ENCODE data around the gene CLCN6. TPM values are rescaled to one million over a fixed set of nuclear protein-coding genes. Genes with fewer than 3 reads are reported as not detected.

Gene CLCN6
- total and polyA plus RNA-seq, 2 donors (not counting 1 experiment from before 2014, with no cell fraction given): 15.3 to 19.3 TPM

DNA sequence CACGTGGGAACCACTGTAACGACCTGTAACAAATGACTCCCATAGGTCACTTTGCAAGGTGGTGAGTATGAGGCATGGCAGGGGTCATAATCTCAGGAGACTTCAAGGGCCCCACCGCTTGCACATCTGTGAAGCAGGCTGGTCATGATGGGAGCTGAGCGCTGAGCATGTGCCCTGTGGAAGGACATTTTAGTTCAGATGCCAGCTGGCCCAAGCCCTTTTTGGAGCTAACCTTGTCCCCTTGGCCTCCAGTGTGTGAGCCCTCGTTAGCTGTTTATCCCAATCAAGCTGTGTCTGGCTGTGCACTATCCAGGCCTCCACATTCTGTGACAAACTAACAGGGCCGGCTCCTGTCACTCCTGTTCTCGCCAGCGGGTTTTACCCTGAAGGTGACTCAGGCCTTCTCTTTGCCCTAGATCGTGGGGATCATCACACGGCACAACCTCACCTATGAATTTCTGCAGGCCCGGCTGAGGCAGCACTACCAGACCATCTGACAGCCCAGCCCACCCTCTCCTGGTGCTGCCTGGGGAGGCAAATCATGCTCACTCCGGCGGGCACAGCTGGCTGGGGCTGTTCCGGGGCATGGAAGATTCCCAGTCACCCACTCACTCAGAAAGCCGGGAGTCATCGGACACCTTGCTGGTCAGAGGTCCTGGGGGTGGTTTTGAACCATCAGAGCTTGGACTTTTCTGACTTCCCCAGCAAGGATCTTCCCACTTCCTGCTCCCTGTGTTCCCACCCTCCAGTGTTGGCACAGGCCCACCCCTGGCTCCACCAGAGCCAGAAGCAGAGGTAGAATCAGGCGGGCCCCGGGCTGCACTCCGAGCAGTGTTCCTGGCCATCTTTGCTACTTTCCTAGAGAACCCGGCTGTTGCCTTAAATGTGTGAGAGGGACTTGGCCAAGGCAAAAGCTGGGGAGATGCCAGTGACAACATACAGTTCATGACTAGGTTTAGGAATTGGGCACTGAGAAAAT is 34.0 kb downstream of the CLCN6 start:
- H3K36me3 ChIP-seq (ENCODE audit: control insufficient read depth, insufficient read depth, low read length): peaks cover 40% of the 10 kb centered on the region
- H3K4me1 ChIP-seq (ENCODE audit: control insufficient read depth, extremely low read depth, insufficient read depth, low read length): no peaks in the 10 kb centered on the region
- no peak overlapping the region for H2AFZ ChIP-seq (ENCODE audit: low read length)
- no peak for DNase-seq (ENCODE audit: low read depth in 2 of 2)
- no peak overlapping the region for H3K9ac ChIP-seq (ENCODE audit: insufficient read depth, low read length)
- H3K27ac ChIP-seq (ENCODE audit: insufficient read depth, low read length): no peak overlapping the region
- no peaks in the 10 kb centered on the region for H3K9me3 ChIP-seq (ENCODE audit: control insufficient read depth, insufficient read depth, low read depth, low read length)
- no peak overlapping the region for H3K4me2 ChIP-seq (ENCODE audit: extremely low read depth, insufficient read depth, low read length)
- no peaks in the 10 kb centered on the region for H4K20me1 ChIP-seq (ENCODE audit: control insufficient read depth, extremely low read depth, insufficient read depth, low read length)
- no peaks in the 10 kb centered on the region for H3K27me3 ChIP-seq (ENCODE audit: control insufficient read depth, insufficient read depth, low read length)
- TF ChIP-seq, protein P1, sequence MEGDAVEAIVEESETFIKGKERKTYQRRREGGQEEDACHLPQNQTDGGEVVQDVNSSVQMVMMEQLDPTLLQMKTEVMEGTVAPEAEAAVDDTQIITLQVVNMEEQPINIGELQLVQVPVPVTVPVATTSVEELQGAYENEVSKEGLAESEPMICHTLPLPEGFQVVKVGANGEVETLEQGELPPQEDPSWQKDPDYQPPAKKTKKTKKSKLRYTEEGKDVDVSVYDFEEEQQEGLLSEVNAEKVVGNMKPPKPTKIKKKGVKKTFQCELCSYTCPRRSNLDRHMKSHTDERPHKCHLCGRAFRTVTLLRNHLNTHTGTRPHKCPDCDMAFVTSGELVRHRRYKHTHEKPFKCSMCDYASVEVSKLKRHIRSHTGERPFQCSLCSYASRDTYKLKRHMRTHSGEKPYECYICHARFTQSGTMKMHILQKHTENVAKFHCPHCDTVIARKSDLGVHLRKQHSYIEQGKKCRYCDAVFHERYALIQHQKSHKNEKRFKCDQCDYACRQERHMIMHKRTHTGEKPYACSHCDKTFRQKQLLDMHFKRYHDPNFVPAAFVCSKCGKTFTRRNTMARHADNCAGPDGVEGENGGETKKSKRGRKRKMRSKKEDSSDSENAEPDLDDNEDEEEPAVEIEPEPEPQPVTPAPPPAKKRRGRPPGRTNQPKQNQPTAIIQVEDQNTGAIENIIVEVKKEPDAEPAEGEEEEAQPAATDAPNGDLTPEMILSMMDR (conservative IDR thresholded peaks at IDR 0.05 in 1 of 2, IDR thresholded peaks at IDR 0.05 in 1 of 2; ENCODE audit: low read depth in 1 of 2, low read length in 2 of 2): no peak
- TF ChIP-seq EZH2 (IDR thresholded peaks at IDR 0.05; ENCODE audit: low read length, missing control alignments): no peak
- H3K4me3 ChIP-seq (replicated peaks in 1 of 4; ENCODE audit: control extremely low read depth in 1 of 4, insufficient read depth in 1 of 4, low read depth in 3 of 4, low read length in 4 of 4): no peak overlapping the region
- no peaks in the 10 kb centered on the region for H3K79me2 ChIP-seq (ENCODE audit: control insufficient read depth, insufficient read depth, low read length)

DNA sequence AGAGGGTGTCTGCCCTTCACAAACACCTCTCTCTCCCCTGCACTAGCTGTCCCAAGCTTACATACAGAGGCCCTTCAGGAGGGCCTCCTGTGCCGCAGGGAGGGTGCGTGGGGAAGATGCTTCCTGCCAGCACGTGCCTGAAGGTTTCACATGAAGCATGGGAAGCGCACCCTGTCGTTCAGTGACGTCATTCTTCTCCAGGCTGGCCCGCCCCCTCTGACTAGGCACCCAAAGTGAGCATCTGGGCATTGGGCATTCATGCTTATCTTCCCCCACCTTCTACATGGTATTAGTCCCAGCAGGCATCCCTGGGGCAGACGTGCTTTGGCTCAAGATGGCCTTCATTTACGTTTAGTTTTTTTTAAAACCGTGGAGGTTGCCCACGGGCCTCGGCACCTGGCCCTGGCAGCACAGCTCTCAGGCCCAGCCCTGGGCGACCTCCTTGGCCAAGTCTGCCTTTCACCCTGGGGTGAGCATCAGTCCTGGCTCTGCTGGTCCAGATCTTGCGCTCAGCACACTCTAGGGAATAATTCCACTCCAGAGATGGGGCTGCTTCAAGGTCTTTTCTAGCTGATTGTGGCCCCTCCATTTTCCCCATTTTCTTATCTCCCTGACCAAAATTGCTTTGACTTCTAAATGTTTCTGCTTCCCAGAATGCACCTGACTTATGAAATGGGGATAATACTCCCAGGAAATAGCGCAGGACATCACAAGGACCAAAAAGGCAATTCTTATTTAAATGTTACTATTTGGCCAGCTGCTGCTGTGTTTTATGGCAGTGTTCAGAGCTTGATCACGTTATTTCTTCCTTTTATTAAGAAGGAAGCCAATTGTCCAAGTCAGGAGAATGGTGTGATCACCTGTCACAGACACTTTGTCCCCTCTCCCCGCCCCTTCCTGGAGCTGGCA is 35.5 kb downstream of the CLCN6 start:
- Histone ChIP-seq H3K4me2 (ENCODE audit: extremely low read depth, insufficient read depth, low read length) (no peak overlapping the region), H3K27ac (ENCODE audit: insufficient read depth, low read length) (no peak overlapping the region), H4K20me1 (ENCODE audit: control insufficient read depth, extremely low read depth, insufficient read depth, low read length) (no peaks in the 10 kb centered on the region), H3K79me2 (ENCODE audit: control insufficient read depth, insufficient read depth, low read length) (no peaks in the 10 kb centered on the region), H3K4me3 (replicated peaks in 1 of 4; ENCODE audit: control extremely low read depth in 1 of 4, insufficient read depth in 1 of 4, low read depth in 3 of 4, low read length in 4 of 4) (no peak overlapping the region), H2AFZ (ENCODE audit: low read length) (no peak overlapping the region), H3K36me3 (ENCODE audit: control insufficient read depth, insufficient read depth, low read length) (peaks cover 42% of the 10 kb centered on the region), H3K4me1 (ENCODE audit: control insufficient read depth, extremely low read depth, insufficient read depth, low read length) (no peaks in the 10 kb centered on the region), H3K9me3 (ENCODE audit: control insufficient read depth, insufficient read depth, low read depth, low read length) (no peaks in the 10 kb centered on the region), H3K9ac (ENCODE audit: insufficient read depth, low read length) (no peak overlapping the region), H3K27me3 (ENCODE audit: control insufficient read depth, insufficient read depth, low read length) (no peaks in the 10 kb centered on the region)
- no peak for TF ChIP-seq EZH2 (IDR thresholded peaks at IDR 0.05; ENCODE audit: low read length, missing control alignments)
- DNase-seq (ENCODE audit: low read depth in 2 of 2): no peak

DNA sequence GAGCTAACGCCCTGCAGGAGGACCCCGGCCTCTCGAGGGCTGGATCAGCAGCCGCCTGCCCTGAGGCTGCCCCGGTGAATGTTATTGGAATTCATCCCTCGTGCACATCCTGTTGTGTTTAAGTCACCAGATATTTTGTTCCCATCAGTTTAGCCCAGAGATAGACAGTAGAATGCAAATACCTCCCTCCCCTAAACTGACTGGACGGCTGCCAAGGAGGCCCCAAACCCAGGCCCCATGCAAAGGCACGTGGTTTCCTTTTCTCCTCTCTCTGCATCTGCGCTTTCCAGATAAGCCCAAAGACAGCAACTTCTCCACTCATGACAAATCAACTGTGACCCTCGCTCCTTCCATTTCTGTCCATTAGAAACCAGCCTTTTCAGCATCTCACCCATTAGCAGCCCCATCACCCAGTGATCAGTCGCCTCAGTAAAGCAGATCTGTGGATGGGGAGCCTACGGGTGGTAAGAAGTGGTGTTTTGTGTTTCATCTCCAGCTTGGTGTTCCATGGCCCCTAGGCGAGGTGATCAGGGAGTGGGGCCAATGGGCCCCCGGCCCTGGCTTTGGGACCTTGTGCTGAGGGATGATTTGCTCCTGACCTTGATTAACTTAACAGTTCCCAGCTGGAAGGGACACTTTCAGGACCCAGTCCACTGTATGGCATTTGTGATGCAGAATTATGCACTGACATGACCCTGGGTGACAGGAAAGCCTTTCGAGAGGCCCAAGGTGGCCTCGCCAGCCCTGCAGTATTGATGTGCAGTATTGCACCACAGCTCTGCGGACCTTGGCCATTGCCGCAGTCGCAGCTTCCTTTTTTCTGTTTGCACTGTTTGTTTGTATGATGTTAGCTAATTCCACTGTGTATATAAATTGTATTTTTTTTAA is 36.4 kb downstream of the CLCN6 start:
- H3K79me2 ChIP-seq (ENCODE audit: control insufficient read depth, insufficient read depth, low read length): no peaks in the 10 kb centered on the region
- H4K20me1 ChIP-seq (ENCODE audit: control insufficient read depth, extremely low read depth, insufficient read depth, low read length): no peaks in the 10 kb centered on the region
- DNase-seq (ENCODE audit: low read depth in 2 of 2): peak in 1 of 2 donors; percentile 40
- H2AFZ ChIP-seq (ENCODE audit: low read length): no peak overlapping the region
- H3K4me3 ChIP-seq (replicated peaks in 1 of 4; ENCODE audit: control extremely low read depth in 1 of 4, insufficient read depth in 1 of 4, low read depth in 3 of 4, low read length in 4 of 4): no peak overlapping the region
- no peaks in the 10 kb centered on the region for H3K4me1 ChIP-seq (ENCODE audit: control insufficient read depth, extremely low read depth, insufficient read depth, low read length)
- no peak overlapping the region for H3K4me2 ChIP-seq (ENCODE audit: extremely low read depth, insufficient read depth, low read length)
- no peak for TF ChIP-seq EZH2 (IDR thresholded peaks at IDR 0.05; ENCODE audit: low read length, missing control alignments)
- TF ChIP-seq, protein P1 (conservative IDR thresholded peaks at IDR 0.05 in 1 of 2, IDR thresholded peaks at IDR 0.05 in 1 of 2; ENCODE audit: low read depth in 1 of 2, low read length in 2 of 2): no peak
- peaks cover 44% of the 10 kb centered on the region for H3K36me3 ChIP-seq (ENCODE audit: control insufficient read depth, insufficient read depth, low read length)
- no peak overlapping the region for H3K9ac ChIP-seq (ENCODE audit: insufficient read depth, low read length)
- no peaks in the 10 kb centered on the region for H3K9me3 ChIP-seq (ENCODE audit: control insufficient read depth, insufficient read depth, low read depth, low read length)
- no peak overlapping the region for H3K27ac ChIP-seq (ENCODE audit: insufficient read depth, low read length)
- H3K27me3 ChIP-seq (ENCODE audit: control insufficient read depth, insufficient read depth, low read length): no peaks in the 10 kb centered on the region

Measured in fibroblast of lung (primary cell).